Muscle of arm (tissue), 12 donors: Measurements from ENCODE around the gene MED27. TPM values are rescaled to one million over a fixed set of nuclear protein-coding genes. Genes with fewer than 3 reads are reported as not detected.

Experiments
- DNase-seq: peaks from one replicate; pipeline ENCODE4 v3.0.0-alpha.2; 2013
- polyA plus RNA-seq, 12 donors: library from polyadenylated mRNA; unstranded; fragments of 120-200 nt; gene quantifications; one replicate each; pipeline ENCODE4 v1.2.1, GENCODE V29; 2013; ENCODE audit not compliant: insufficient read length in 12 of 12

MED27 gene
- polyA plus RNA-seq, 12 donors: 7.8 to 14.9 (median 11.6) TPM; not detected in 1

DNA sequence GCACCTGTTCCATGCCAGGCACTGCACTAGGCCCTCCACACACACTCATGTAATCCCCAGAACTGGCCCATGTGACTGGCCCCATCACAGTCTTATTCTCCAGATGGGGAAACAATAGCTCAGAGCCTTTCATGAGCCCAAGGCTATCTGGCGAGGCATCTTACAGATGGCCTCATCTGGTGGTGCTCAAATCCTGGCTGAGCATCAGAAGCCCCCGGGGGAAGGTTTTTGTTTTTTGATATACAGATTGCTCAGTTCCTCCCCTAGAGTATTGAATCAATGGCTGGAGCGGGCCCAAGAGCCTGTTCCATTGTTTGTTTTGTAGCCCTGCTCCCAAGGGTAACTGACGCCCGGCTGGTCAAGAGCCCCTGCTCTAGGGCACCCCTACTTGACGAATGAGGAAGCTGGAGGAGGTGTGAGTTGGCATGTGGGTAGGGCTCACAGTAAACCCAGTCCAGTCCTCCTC lies 194.5 kb downstream of the MED27 start:
- DNase-seq: no peak

DNA sequence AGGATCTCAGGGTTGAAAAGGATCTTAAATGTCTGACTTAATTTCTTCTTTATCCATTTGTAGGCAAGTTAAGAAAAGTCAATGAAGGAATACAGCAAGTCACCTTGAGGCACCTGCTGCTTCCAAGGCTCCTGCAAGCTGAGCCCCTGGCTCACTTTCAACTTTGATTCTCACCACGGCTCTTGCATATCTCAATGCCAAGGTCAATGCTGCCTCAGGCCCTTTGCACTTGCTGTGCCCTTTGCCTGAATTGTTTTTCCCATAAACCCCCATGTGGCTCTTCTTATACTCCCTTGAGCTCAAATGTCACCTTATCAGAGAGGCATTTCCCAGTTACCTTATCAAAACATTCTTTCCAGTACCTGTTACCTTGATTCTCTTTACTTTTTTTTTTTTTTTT lies 195.4 kb downstream of the MED27 start:
- no peak for DNase-seq

- no peak for DNase-seq
Measured at GRCh38 chr9:131880833-131881583, 198.7 kb downstream of the MED27 start.

DNA sequence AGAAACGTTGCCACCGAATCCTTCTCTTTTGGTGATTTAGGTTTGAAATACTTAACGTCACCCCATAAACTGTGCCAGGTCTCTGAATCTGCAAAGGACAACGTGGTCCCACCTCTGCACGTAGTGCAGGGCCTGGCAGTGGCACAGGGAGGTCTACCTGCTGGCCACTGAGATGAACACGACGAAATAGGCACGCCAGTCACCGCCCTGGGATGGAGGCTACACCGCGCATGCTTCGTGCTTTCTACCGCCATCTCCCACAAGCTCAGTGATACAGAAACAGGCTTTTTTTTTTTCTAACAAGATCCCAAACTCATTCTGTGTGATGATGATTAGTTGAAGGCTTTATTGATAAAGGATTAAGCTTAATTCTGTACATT lies 199.8 kb downstream of the MED27 start:
- DNase-seq: no peak

- no peak for DNase-seq
Measured at GRCh38 chr9:131879181-131879910, 200.3 kb downstream of the MED27 start.

GRCh38 chr9:131876486-131876885 lies 203.2 kb downstream of the MED27 start:
- no peak for DNase-seq

DNA sequence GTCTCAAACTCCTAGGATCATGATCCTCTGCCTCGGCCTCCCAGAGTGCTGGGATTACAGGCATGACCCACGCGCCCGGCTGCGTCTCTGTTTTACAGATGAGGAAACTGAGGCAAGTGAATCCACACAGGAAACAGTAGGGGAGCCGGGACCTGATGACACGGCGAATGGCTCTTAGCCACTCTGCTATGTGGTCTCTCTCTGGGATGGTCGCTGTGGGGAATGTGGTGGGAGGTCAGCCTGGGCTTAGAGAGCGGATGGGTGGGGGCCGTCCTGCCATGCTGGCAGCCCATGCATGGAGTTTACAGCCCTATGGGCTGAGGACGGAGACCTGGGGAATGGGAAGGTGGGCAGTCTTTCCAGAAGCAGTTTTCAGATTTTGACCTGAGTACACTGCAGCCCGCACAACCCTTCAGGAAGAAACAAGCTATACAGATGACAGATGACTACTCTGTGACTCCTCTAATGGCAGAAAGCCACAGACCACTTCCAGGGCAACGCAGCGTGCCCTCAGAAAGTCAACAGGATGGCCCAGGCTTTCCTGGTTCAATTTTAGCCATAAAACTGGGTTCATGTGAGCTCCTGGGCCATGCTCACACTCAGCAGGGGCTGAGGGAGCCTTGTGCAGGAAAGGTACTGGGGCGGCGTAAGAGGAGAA lies 203.7 kb downstream of the MED27 start:
- DNase-seq: no peak

DNA sequence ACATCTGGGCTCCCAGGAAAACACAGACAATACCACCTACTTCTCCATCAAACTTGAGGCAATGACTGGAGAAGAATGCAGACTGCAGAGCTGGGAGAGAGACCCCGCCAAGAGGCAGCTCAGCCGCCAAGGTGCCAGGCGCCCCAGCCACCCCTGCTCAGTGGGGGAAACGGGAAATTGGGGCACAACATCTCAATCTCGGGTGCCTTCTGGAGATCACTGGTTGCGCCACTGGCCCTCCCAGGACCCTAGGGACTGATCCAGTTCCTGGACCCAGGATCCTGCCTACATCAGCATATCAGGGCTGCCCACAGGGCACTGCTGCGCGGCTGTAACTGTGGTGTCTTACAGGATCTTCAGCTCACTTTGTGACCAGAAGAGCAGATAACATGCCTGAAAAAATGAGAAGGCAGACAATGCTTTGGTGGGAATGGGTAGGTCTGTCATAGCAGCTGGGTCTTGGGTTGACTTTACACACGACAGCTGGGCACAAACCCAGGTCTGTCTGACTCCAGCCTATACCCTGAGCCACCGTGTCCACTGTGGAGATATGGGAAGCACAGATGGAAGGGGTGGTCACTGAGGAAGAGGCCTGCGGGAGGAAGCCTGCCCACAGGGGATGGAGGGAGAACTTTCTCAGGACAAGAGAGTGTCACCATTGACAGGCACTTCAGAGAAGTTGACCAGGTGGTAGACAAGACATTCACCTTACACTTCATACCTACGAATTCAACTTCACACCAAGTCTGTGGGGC lies 204.6 kb downstream of the MED27 start:
- no peak for DNase-seq

GRCh38 chr9:131874447-131874846 lies 205.2 kb downstream of the MED27 start:
- no peak for DNase-seq

- no peak for DNase-seq
Measured at GRCh38 chr9:131873891-131874440, 205.7 kb downstream of the MED27 start.

DNA sequence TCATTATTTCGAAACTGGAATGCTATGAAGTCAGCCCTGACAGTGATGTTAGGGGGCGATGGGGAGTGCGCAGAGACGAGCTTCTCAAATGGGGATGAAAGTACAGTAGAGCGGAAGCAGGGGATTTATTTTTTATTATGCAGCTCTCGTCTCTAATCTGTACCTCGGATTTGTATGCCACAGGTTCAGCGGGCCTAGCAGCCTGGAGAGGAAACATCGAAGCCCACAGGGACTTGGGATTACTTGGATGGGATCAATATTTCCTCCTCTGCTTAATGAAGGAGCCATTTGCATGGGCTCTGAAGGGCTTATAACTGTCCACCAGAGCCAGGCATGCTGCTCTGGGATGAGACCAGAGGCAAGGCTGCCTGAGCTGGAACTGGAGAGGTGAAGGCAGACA lies 206.3 kb downstream of the MED27 start:
- DNase-seq: no peak

GRCh38 chr9:131872702-131873101 lies 207.0 kb downstream of the MED27 start:
- no peak for DNase-seq

- DNase-seq: no peak
Measured at GRCh38 chr9:131872006-131872405, 207.7 kb downstream of the MED27 start.

- no peak for DNase-seq
Measured at GRCh38 chr9:131870156-131870555, 209.5 kb downstream of the MED27 start.

GRCh38 chr9:131869348-131869747 lies 210.3 kb downstream of the MED27 start:
- DNase-seq: no peak

- peak; percentile 60 for DNase-seq
Measured at GRCh38 chr9:131868766-131869165, 210.9 kb downstream of the MED27 start.

DNA sequence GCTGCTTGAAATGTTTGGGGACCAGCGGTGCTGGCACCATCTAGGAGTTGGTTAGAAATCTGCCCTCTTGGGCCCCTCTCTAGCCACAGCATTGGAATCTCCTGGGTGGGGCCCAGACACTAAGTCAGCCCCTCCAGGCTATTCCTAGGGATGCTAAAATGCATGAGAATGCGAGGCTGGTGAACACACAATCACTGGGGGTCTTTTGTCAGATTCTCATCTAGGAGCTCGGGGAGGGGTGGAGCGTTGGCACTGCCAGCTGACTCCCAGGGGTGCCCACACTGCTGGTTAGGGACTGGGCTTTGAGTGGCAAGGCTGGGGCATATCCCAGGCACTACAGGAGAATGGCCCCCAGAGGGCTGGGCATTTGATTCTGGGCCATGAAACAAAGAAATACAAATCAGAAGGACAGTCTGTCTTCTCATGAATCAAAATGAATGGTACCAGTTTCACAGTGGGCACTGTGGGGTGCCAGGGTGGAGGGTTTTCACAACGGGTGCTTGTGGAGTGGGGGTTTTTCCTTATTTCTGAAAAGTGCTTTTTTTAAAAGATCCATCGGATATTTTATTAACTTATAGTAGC lies 212.0 kb downstream of the MED27 start:
- no peak for DNase-seq

- DNase-seq: no peak
Measured at GRCh38 chr9:131865446-131866195, 214.0 kb downstream of the MED27 start.

DNA sequence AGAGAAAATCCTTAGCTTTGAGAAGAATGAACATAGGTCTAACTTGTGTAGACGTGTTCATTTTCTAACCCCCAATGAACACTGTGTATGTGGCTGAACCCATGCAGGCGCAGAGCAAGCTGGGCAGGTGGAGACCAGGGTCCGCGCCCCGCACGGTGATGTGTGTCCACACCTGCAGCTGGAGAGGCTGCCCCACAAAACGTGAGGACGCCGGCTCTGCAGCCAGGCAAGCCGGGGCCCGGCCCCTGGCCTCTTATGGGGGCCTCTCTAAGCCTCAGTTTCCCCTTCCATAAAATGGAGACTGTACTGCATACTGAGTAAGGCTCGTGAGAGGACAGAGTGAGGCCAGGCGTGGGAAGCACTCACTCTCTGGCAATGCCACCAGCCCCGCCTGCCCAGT lies 215.1 kb downstream of the MED27 start:
- no peak for DNase-seq

- DNase-seq: no peak
Measured at GRCh38 chr9:131863306-131863896, 216.3 kb downstream of the MED27 start.
